HG02840 (cell line): Measurements from ENCODE around the gene CTH.
"Not testable (repeated sequence)": the region's sequence is repeated elsewhere in the genome, so short reads cannot be mapped to it uniquely, and the experiment has no call there.

ENCODE experiments used
- ATAC-seq: cut with Tn5 transposase; IDR thresholded peaks from one replicate; pipeline ENCODE4 v1.9.1; 2021; ENCODE audit warnings: mild to moderate bottlenecking, moderate library complexity, moderate number of reproducible peaks; ENCODE audit not compliant: unreplicated experiment, low FRiP score

The CTH gene

DNA sequence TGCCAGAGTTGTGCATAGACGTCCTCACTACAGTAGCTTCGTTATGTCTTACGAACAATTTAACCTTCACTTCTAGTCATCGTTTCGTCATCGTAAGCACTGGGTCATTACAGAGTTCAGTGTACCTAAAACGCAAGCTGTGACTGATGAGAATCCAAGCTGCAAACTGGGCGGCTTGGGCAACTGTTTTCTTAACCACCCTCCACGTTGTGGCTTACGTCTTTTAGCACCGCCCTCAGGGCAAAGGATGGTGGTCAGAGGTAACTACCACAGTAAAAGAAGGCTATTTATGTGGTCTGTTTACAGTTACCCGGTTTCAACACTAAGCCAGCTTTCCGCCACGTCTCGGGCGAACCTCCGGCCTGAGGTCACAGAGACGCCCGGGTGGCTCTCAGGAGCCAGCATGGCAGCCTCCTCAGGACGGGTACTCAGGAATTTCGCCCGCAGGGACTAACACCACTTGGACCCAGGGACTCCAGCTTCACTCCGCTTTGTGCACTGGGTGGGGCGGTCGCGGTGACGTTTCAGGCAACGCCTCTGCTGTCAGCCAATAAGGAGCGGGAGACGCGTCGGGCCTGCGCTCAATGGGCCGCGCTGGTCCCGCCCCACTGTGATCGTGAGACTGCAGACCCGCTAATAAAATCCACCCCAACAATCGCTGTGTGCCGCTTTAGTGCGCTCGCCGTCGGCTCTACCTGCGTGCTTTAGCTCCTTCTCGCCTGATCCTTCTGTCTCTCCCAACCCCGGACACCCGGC, at the start of gene CTH:
CTH (plus strand) TSS at position 665 of the 756 bp plus-strand sequence. CDS start 148 bp downstream, outside the sequence.
- peak; percentile 99 for ATAC-seq

DNA sequence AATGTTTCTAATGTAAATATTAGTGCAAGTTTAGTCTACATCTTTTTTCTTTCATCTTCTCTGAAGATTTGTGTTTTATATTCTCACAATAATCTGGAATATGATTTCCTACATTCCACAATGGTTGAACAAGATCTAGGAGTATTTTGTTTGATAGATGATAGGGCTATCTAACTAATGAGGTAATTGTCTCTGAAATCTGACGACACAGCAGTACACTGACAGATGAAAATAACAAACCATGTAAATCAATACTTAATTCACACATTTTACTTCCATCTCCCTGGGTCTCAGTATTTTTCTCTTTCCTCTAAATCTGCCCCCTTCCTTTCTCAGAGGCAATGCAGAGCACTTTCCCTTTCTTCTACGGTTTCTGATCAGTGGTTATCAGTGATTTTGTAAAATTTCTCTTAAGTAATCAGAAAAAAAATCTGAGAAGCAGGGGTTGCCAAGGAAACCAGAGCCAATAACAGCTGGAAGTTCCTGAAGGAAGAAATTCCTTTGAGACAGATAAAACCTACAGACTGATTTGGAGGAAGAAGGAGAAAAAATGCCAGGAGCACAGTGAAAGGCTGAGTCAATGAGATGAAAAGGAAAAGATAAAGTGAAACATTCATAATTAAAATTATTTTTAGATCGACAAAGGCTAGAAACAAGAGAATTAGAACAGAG, 49.2 kb upstream of the CTH start:
- no peak for ATAC-seq

GRCh38 chr1:70364439-70364838, 46.6 kb upstream of the CTH start:
- no peak for ATAC-seq

- not testable (repeated sequence) for ATAC-seq
Measured at GRCh38 chr1:70366425-70366952, 44.6 kb upstream of the CTH start.

- not testable (repeated sequence) for ATAC-seq
Measured at GRCh38 chr1:70366997-70367396, 44.1 kb upstream of the CTH start.

DNA sequence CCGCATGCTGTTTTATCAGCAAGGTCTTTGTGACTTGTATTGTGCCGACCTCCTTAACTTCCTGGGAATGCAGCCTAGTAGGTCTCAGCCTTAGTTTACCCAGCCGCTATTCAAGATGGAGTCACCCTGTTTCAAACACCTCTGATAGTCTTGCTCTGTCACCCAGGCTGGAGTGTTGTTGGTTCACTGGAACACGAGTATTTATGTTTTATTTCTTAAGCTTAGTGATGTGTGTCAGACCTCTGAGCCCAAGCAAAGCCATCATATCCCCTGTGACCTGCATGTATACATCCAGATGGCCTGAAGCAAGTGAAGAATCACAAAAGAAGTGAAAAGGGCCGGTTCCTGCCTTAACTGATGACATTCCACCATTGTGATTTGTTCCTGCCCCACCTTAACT, 43.7 kb upstream of the CTH start:
- not testable (repeated sequence) for ATAC-seq

DNA sequence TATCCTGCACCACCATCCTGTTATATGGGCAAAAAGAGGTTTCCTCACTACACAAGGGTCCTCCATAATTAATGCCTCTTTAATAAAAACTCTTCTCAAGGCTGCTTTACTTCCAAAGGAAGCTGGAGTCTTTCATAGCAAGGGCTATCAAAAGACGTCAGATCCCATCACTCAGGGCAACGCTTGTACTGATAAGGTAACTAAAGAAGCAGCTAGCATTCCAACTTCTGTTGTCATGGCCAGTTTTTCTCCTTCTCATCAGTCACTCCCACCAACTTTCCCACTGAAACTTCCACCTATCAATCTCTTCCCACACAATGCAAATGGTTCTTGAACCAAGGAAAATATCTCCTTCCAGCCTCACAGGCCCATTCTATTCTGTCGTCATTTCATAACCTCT, 39.5 kb upstream of the CTH start:
- ATAC-seq: not testable (repeated sequence)

DNA sequence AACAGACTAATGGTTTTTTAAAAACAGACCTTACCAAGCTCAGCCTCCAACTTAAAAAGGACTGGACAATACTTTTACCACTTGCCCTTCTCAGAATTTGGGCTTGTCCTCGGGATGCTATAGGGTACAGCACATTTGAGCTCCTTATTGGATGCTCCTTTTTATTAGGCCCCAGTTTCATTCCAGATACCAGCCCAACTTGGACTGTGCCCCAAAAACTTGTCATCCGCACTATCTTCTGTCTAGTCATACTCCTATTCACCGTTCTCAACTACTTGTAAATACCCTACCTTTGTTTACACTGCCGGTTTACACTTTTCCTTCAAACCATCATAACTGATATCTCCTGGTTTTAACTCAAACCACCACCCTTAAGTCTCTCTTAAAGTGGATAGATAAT, 38.6 kb upstream of the CTH start:
- no peak for ATAC-seq

DNA sequence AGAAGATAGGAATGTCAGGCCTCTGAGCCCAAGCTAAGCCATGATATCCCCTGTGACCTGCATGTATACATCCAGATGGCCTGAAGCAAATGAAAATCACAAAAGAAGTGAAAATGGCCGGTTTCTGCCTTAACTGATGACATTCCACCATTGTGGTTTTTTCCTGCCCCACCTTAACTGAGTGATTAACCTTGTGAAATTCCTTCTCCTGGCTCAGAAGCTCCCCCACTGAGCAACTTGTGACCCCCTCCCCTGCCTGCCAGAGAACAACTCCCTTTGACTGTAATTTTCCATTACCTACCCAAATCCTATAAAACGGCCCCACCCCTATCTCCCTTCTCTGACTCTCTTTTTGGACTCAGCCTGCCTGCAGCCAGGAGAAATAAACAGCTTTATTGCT, 37.5 kb upstream of the CTH start:
- not testable (repeated sequence) for ATAC-seq

GRCh38 chr1:70376196-70376595, 34.9 kb upstream of the CTH start:
- no peak for ATAC-seq

DNA sequence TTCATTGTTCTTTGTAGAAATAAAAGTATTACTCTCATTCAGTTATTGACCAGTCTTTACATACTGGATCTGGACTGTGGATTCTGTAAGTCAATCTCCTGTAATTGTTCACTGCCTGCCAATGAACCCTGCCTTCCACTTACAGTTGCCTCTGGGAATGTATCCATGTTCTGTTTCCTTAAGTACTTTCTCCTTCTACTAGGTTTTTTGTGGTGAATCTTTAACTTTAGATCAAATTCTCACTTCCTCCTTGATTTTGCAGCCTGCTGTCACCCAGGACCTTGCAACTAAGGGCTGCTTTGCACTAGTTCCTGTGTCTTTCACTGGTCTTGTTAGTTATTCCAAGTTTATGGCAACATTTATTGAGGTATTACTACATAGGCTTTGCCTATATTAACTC, 28.4 kb upstream of the CTH start:
- ATAC-seq: no peak

DNA sequence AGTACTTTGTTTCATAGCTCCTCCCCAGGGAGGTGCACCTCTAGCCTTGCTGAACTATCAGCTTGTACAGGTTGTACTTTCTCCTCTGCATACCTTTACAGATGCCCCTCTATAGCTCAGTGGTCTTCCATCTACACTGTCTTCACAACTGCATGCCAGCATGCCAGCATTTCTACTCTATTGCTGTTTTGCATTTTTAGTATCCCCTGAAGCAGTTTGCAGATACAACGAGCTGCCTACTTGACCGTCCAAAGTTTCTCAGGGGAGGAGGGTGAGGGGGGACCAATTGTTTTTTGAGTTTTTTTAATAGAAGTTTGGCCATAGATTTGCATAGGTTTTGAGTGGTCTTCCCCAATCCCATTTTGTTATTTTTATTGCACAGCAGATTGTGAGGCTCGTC, 27.6 kb upstream of the CTH start:
- no peak for ATAC-seq

DNA sequence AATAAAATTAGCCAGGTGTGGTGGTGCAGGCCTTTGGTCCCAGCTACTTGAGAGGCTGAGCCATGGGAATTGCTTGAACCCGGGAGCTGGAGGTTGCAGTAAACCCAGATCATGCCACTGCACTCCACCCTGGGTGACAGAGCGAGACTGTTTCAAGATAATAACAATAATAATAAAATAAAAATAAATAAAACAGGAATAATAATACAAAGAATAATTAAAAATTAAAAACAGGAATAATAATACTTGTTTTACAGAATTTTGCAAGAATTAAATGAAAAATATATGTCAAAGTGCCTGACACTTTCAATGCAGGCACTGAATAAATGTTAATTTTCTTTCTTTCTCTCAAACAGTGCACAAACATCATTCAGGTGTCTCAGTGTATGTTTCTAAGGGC, 26.5 kb upstream of the CTH start:
- ATAC-seq: no peak

DNA sequence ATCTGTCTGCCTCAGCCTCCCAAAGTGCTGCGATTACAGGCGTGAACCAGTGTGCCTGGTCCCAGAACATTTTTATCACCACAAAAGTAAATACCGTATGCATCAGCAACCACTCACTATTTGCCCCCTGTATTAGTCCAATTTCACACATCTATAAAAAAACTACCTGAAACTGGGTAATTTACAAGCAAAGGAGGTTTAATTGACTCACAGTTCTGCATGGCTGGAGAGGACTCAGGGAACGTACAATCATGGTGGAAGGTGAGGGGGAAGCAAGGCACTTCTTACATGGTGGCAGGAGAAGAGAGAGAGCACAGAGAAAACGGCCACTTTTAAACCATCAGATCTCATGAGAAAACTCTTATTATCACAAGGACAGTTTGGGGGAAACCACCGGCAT, 25.6 kb upstream of the CTH start:
- no peak for ATAC-seq

- ATAC-seq: no peak
Measured at GRCh38 chr1:70386121-70386520, 24.9 kb upstream of the CTH start.

DNA sequence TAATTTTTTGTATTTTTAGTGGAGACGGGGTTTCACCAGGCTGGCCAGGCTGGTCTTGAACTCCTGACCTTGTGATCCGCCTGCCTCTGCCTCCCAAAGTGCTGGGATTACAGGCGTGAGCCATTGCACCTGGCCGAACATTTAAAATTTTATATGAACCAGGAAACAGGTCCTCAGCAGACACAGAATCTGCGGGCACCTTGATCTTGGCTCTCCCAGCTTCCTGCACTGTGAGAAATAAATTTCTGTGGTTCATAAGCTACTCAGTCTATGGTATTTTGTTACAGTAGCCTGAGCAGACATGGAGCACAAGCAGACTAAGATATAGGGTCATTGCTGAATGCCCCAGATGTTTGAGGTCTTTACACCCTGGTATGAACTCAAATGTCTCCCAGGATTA, 23.6 kb upstream of the CTH start:
- no peak for ATAC-seq

DNA sequence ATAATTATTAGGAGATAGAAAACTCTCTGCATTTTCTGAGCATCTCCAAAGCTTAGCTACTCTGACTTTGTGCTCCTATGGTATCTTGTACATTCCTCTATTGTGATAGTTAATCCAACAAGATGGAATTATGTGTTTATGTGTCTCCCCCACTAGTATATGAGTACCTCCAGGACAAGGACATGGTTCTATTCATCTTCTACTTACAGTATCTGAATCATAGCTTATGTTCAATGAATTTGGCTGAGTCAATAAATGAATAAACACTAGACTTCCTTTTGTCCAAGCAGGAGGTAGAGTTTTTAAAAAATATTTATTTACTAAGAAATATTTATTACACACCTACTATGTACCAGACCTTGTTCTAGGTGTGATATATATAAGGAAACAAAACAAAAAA, 18.4 kb upstream of the CTH start:
- no peak for ATAC-seq

GRCh38 chr1:70396607-70397006, 14.5 kb upstream of the CTH start:
- ATAC-seq: no peak

DNA sequence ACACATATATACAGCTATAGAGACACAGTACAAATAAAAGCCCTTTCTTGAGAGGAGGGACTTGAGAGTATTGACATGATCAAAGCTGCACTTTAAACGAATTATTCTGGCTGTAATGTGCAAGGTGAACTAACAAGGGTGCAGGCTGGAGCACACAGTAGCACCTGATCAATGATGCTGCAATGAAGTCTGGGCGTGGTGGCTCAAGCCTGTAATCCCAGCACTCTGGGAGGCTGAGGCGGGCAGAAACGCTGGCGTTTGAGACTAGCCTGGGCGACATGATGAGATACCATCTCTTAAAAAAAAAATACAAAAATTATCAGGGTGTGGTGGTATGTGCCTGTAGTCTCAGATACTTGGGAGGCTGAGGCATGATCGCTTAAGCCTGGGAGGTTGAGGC, 14.1 kb upstream of the CTH start:
- no peak for ATAC-seq

DNA sequence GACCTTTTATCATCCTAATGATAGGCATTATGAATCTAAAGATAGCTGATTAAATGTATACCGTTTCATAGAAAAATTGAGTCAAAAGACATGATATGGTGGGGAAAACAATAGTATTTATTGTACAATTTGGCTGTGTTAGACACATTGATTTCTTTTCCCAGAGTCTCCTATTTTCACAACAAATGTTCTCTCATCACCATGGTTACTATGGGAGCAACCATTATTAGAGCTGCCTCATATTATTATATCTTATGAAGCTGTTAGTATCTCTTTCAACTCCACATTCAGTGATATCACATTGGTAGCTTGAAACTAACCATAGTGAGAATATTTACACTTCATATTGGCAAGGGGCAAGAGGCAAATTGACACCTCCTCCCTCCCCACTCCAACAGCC, 10.7 kb upstream of the CTH start:
- ATAC-seq: no peak

DNA sequence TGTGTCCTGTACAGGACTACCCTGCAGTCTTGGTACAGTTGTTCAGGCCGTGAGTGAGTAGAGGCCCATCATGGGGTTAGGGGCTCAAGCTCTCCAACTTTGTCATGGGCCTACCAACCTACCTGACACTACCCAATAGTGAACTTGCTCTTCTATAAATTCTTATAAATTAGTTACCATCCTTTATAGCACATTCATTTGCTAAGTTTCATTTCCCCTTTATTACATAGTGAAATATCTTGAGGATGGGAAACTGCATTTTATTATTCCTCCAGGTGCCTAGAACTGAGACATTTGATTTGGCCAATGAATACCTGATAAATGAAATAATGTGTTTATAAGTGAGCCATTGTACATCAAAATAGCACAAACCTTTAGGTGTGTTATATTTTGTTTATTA, 9.1 kb upstream of the CTH start:
- no peak for ATAC-seq

DNA sequence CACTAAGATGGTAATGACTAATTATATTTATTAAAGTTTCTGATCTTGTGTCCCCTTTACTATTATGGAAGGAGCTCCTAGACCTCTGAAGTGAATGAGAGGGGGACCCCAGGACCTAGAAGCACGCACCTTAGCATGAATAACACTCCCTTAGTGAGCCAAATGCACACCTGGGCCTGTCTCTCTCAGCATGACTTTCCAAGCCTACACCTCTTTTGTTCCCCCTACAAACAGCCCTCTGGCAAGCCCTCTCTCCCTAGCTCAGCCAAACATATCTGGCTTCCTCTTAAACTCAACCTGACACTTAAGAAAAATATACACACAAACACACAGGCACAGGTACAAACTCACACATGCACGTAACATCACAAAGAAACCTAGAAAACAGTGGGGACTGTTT, 7.3 kb upstream of the CTH start:
- ATAC-seq: no peak
